ENCODE measurements around the gene ITPKC.

The ITPKC gene

GRCh38 chr19:40758491-40758890 is 41.6 kb downstream of the ITPKC start:
- no peak for TF ChIP-seq CTCF (IDR thresholded peaks at IDR 0.05)

- no peak for TF ChIP-seq CTCF (IDR thresholded peaks at IDR 0.05)
Observed at GRCh38 chr19:40759352-40759751, 42.4 kb downstream of the ITPKC start.

GRCh38 chr19:40762754-40763470 is 46.0 kb downstream of the ITPKC start:
- TF ChIP-seq CTCF (IDR thresholded peaks at IDR 0.05), result no peak

GRCh38 chr19:40763526-40763925 is 46.6 kb downstream of the ITPKC start:
- no peak for TF ChIP-seq CTCF (IDR thresholded peaks at IDR 0.05)

GRCh38 chr19:40763963-40764362 is 47.1 kb downstream of the ITPKC start:
- no peak for TF ChIP-seq CTCF (IDR thresholded peaks at IDR 0.05)

GRCh38 chr19:40768869-40769268 is 52.0 kb downstream of the ITPKC start:
- no peak for TF ChIP-seq CTCF (IDR thresholded peaks at IDR 0.05)

GRCh38 chr19:40774916-40775631 is 58.2 kb downstream of the ITPKC start, which contains the start of gene MIA:
Gene MIA (plus strand): TSS chr19:40775521. CDS start chr19:40775543, 22 bp downstream.
- no peak for TF ChIP-seq CTCF (IDR thresholded peaks at IDR 0.05)

Data from LNCAP (cell line).